ENCODE results near the gene PRMT9. TPM values are rescaled to one million over a fixed set of nuclear protein-coding genes. Genes with fewer than 3 reads are reported as not detected.

Gene PRMT9
- total RNA-seq = 4.1 and 6.6 TPM in 2 replicates

GRCh38 chr4:147683717-147684700 lies at the start of gene PRMT9:
Gene PRMT9 (minus strand): TSS chr4:147684163. CDS start chr4:147683987, 176 bp downstream.

GRCh38 chr4:147731580-147732517 lies 47.9 kb upstream of the PRMT9 start, which contains the start of gene ARHGAP10:
Gene ARHGAP10 (plus strand): TSS chr4:147732088. CDS start chr4:147732302, 214 bp downstream.

GRCh38 chr4:147617173-147617840 lies 66.7 kb downstream of the PRMT9 start, which contains the start of gene TMEM184C:
Gene TMEM184C (plus strand): TSS chr4:147617397. CDS start chr4:147617957, 560 bp downstream.

Other genes starting within 250 kb of the PRMT9 start
- gene EDNRA, start 203.1 kb downstream of the PRMT9 start, total RNA-seq = 9.0 and 10.0 TPM in 2 replicates
- 13.8 and 17.4 TPM in 2 replicates for gene TMEM184C, start 66.8 kb downstream of the PRMT9 start, total RNA-seq
- gene ARHGAP10, start 47.9 kb upstream of the PRMT9 start, total RNA-seq = 13.6 and 14.3 TPM in 2 replicates